Fibroblast of lung (primary cell): ENCODE results near the gene SBF2.

Experiments used
- CTCF ChIP-seq, 2 donors: IDR thresholded peaks in 1 of 2; conservative IDR thresholded peaks in 1 of 2; 1 replicate in 1 of 2; 2 replicates in 1 of 2; pipeline ENCODE4 v1.5.1; 2011 to 2012; ENCODE audit warnings: low read length in 2 of 2, control low read depth in 1 of 2, inconsistent platforms in 1 of 2, low read depth in 1 of 2, mild to moderate bottlenecking in 1 of 2
- EZH2 ChIP-seq: IDR thresholded peaks from 2 replicates; pipeline ENCODE4 v1.5.1; 2012; ENCODE audit warnings: low read length, control low read depth, mild to moderate bottlenecking; ENCODE audit errors: missing control alignments

- TF ChIP-seq CTCF (conservative IDR thresholded peaks at IDR 0.05 in 1 of 2, IDR thresholded peaks at IDR 0.05 in 1 of 2; ENCODE audit: low read depth in 1 of 2, low read length in 2 of 2) (no peak), EZH2 (no peak)
Measured at GRCh38 chr11:10075141-10075540, 218.9 kb downstream of the SBF2 start.
